NCI-H526 treated with DMSO at 0.1 percent for 48 hours (cell line): ENCODE measurements around the gene HENMT1.

ENCODE experiments used
- DNase-seq: peaks from one replicate; lab custom pipeline; 2025; lab: John Stamatoyannopoulos, UW

Gene HENMT1

DNA sequence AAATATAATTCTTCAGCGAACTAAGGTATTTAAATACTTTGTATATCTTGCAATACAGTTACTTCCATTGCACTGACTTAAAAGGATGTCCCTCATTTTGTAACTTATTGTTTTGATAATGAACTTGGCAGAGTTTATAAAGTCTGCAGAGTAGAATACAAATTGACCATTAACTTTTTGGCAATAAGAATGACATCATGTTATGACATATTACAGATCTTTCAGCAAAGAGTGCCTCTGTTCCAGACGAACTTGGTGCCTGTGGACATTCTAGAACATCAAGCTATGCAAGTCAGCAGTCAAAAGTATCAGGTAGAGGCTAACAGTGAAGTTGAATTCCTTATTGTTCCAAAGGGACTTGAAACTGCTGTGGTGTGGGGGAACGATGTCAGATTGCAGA lies 32.9 kb downstream of the HENMT1 start:
- no peak for DNase-seq

DNA sequence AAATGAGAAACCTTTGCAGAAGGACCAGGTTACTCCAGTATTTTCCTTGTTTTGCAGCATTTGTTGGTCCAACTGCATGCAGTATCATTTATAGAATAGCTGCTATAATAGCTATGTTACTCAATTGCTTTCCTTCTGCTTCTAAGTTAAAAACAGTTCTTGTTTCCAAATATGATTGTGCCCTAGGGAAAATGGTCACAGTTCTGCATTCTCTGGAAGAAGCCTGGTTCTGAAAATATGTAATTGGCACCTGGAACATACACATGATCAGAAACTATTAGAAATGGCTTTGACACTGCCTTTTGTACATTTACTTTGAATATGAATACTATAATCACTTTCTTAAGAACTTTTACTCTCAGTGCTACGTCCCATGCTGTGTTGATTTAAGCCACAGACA lies 33.6 kb downstream of the HENMT1 start:
- no peak for DNase-seq

DNA sequence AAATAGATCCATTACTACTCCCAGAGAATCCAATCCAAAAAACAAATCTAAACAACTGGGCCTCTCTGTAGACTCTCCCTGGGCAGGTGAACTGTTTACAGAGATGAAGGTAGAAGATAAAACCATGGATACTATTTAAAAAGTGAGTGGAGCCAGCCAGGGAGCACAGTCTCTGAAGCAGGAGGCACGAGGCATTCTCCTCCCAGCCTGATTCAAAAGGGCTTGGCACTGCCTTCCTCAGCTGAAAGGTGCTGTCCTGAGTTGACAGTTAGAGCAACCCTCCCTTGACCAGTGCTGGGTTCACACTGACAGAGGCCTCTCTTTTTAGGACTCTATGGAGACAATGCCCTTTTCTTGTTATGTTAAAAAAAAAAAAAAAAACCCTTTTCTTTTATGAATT lies 36.8 kb downstream of the HENMT1 start:
- no peak for DNase-seq

DNA sequence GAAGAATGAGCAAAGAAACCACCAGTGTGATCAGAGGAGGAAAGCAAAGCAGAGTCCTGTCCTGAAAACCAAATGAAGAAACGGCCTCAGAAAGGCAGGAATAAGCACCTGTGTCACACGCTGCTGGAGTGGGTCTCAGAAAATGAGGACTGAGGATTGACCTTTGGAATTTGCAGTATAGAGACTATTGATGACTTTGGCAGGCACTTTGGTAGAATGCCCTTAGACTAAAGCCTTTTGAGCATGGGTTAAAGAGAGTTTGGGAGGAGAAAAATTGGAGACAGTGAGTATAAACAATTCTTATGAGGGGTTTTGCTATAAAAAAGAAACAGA lies 43.2 kb downstream of the HENMT1 start:
- no peak for DNase-seq

DNA sequence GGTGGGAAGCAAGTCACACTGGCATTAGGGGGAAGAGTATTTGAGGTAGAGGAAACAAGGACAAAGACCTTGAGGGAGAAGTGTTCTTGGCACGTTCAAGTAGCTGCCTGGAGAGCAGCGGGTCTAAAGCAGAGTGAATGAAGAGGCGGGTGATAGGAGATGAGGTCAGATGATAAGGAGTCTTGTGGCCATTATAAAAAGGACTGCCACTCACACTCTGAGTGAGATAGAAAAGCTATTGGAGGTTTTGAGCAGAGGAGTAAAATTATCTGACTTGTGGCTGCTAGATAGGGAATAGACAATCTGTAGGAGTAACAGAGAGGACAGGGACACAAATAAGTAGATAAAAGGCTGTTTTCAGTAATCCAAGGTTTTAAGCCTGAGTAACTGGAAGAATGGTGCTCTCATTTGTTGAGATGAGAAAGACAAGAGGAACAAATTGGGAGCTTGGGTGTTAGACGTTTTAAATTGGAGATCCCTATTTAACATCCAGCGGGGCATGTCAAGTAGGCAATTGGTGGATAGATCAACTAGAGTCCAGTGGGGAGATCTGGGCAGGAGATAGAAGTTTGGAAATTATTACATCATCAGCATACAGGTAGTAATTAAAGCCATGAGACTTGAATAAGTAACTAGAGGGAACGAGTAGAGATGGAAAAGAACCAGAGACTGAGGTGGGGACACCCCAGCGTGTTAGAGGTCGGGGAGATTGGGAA lies 43.7 kb downstream of the HENMT1 start:
- no peak for DNase-seq

DNA sequence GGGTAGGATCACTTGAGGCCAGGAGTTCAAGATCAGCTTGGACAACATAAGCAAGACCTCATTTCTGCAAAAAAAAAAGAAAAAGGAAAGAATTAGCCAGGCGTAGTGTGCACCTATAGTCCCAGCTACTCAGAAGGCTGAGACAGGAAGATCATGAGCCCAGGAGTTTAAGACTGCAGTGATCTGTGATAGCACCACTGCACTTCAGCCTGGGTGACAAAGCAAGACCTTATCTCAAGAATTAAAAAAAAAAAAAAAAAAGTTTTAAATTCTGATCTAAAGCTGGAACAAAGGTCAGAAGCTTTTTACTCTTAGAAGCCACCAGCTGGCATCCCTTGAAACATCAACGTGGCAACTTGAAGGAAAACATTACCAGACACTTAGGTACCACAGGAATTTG lies 45.3 kb downstream of the HENMT1 start:
- no peak for DNase-seq

DNA sequence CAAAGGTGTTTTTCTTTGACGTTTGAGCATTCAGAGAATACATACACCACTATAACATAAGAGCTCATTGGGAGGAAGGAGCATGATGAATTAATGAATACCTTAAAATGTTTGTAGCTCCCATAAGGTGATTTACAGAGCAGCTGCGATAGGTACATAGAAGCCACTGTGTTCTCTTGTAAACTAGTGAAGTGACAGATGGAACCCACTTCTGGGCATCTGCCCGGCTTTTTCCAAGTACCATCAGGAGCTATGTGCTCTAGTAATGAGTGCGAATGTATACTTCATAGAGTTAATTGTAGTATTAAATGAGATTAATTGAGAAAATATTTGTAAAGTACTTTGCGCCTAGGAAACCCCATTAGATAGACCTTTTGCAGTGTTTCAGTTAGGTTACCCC lies 48.4 kb downstream of the HENMT1 start:
- no peak for DNase-seq

DNA sequence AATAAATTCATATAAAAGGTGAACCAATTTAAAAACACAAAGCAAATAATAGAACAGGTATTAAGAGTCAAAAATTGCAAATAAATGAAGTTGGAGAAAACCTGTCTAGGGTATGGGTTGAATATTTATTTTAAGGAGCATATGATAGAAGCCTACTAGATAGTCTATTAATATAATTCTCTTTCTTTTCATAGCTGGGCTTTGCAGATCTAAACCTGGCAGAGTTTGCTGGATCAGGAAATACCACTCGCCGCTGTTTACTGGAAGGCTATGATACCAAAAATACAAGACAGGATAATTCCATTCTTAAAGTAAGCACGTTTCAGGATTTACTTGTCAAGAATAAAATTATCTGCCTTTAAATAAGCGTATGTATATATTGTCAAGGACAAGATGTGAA lies 48.9 kb downstream of the HENMT1 start:
- DNase-seq = no peak

DNA sequence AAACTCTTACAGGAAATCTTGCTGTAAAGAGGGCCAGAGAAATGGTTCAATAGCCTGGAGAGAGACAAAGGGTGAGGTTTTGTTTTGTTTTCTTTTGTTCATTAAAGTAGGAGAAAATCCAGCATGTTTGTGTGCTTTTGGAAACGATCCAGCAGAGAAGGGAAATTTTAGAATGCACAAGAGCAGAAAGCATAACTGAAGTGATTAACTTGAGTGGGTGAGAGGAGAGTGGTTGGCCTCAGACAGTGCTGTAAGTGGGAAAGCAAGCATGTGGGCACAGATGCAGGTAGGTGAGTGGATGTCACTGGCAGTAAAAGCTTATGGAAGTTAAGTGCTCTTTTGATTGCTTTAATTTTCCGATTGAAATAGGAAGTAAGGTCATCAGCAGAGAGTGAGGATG lies 50.8 kb downstream of the HENMT1 start:
- DNase-seq = no peak

DNA sequence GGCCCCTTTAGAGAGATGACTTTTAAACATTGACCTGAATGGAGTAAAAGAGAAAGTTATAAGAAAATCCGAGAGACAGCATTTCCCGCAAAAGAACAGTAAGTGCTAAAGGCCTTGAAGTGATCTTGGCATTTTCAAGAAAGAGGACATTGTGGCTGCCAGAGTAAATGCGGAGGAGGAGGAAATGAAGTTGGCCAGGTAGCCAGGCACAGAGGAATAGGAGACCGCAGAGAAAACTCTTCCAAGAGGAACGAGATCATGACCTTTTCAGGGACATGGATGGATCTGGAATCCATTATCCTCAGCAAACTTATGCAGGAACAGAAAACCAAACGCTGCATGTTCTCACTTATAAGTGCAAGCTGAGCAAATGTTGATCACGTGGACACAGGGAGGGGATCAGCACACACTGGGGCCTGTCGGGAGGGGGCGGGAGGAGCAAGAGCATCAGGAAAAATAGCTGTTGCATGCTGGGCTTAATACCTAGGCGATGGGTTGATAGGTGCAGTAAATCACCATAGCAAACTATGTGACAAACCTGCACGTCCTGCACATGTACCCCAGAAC lies 51.3 kb downstream of the HENMT1 start:
- no peak for DNase-seq

DNA sequence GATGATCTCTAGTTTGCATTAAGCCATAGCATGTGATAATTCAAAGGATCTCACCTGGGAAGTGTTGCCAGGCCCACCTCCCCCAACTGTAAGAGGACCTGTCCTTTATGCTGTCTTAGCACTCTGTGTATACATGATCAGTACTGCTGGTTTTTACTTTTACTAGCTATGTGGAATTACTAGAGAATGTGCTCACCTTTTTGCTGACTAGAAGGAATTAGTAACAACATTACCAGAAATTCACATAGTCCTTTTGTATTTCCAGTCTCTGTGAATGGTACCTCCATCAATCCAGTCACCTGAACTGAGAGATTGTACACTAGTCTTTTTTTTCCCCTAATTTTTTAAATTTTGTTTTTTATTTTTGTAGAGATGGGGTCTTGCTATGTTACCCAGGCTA lies 54.4 kb downstream of the HENMT1 start:
- DNase-seq = no peak

DNA sequence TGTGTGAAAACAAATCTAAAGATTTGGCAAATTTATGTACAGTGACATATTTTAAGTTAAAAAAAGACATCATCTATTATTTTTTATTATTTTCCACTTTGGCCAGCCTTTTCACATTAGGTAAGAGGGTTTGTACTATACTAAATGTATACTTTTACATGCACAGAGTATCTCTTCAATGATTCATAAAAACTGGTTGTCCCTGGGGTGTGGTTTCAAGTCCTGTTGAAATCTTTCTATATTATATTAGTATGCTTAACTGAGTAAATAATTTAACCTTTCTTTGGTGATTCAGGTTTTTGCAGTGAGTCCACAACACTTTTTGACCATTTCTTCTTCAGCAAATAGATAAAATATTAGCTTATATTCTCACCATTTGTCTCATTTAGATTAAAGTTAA lies 55.3 kb downstream of the HENMT1 start:
- DNase-seq = no peak

DNA sequence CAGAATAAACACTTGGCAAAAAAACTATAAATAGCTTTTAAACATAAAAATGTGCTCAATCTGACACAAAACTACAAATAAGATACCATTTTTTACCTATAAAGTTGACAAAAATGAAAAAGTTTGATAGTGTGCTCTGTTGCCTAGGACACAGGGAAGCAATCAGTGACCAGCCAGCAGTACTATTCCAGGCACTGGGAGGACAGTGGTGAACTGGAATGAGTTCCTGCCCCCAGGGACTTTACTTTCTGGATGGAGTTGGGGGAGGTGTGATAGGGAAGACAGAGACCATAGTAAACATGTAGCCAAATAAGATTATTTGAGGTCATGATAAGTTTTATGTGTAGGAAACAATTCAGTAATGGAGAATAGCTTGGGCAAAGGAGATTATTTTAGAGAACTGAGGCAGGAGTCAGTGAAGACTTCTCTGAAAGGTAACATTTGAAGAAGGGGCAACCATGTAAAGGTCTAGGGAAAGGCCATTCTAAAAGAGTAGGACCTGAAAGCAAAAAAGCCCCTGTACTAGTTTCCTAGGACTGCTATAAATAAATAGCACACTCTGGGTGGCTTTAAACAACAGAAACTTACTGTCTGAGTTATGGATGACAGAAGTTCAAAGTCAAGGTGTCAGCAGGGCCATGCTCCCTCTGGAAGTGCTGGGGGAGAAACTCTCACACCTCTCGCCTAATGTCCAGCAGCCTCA lies 59.0 kb downstream of the HENMT1 start:
- no peak for DNase-seq

DNA sequence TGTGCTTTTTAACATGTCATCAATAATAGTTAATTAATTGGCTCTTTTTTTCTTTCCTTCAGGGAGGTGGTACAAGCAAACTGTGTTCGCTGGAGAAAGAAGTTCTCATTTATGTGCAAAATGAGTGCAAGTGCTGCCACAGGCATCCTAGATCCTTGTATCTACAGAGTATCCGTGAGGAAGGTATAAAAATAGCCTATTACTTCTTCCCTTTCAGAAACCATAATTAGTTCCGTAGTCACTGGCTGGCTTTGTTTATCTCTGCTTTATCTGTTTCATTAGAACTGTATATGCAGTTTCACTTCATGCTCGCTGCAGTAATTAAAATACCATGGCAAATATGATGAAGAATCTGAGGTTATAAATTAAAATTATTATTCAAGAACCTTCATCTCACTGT lies 60.4 kb downstream of the HENMT1 start:
- no peak for DNase-seq

DNA sequence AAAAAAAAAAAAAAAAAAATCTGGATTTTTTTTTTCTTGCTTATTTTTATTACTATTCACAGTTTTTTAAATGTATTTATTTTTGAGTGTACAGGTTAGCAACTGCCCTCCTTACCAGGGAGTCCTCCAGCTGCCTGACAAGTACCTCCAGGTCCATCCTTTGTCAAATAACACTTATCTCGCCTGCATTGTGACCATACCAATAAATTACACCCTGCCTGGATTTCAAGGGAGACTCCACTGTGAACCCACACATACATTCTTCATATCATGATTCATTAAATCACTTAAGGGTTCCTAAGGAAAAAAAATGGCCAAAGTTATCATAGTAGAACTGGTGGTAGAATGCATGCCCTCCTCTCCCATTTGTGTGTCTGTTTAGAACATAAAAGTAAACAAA lies 62.6 kb downstream of the HENMT1 start:
- DNase-seq = no peak
